Right atrium auricular region (tissue), 2 donors: ENCODE measurements around the gene LCLAT1. TPM values are rescaled to one million over a fixed set of nuclear protein-coding genes. Genes with fewer than 3 reads are reported as not detected.

ENCODE experiments used
- DNase-seq: peaks from one replicate; pipeline ENCODE4 v3.0.0-alpha.2; 2019; ENCODE audit warnings: low spot score
- H3K27ac ChIP-seq, 2 donors: fragments of 200-600 bp; sonication (generic); 1 replicate in 1 of 2; 2 replicates in 1 of 2; pipeline ENCODE4 v1.5.1; 2016 to 2019
- H3K27me3 ChIP-seq, 2 donors: fragments of 200-600 bp; sonication (generic); one replicate each; pipeline versions ENCODE4 v1.5.1 to v1.6.0; 2017 to 2019
- H3K36me3 ChIP-seq: fragments of 200-600 bp; sonication (generic); one replicate; pipeline ENCODE4 v1.5.1; 2016
- H3K4me1 ChIP-seq, 2 donors: fragments of 200-600 bp; sonication (generic); one replicate each; pipeline versions ENCODE4 v1.5.1 to v1.6.0; 2017 to 2019
- H3K4me3 ChIP-seq, 2 donors: fragments of 200-600 bp; sonication (generic); 1 replicate in 1 of 2; 2 replicates in 1 of 2; pipeline ENCODE4 v1.5.1; 2017 to 2019; ENCODE audit warnings: mild to moderate bottlenecking in 1 of 2, moderate library complexity in 1 of 2
- H3K9me3 ChIP-seq, 2 donors: fragments of 200-600 bp; sonication (generic); one replicate each; pipeline ENCODE4 v1.5.1; 2019
- CTCF ChIP-seq, 2 donors: fragments of 200-600 bp; sonication (generic); IDR thresholded peaks; one replicate each; pipeline ENCODE4 v1.5.1; 2019; ENCODE audit warnings: antibody characterized with exemption in 2 of 2
- total RNA-seq, 2 donors: library from RNA; depleted of rRNA; stranded (reverse); fragments of >200 nt; gene quantifications; one replicate each; pipeline ENCODE4 v1.1.0, GENCODE V29; 2016

The LCLAT1 gene
- total RNA-seq, 2 donors from 2014 or later = 13.2 to 14.3 TPM

DNA sequence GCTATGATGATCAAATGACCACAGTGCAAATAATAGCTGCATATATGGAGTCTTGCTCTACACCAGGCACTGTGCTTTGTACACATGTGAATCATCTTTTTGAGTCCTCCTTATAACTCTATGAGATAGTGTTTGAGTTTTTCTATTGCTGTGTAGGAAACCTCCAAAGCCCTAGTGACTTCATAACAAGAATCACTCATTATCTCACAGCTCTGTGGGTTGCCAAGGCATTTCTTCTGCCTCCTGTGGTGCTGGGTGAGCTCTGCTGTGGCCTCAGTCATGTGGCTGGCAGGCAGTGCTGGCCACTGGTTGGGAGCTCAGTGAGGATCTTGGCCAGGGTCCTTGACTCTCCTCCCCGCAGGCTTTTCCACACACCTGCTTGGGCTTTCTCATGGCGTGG lies 206.8 kb downstream of the LCLAT1 start:
- H3K4me3 ChIP-seq = no peak overlapping the region
- H3K36me3 ChIP-seq = no peaks in the 10 kb centered on the region
- TF ChIP-seq CTCF (IDR thresholded peaks at IDR 0.05) = no peak
- no peak for DNase-seq
- H3K27me3 ChIP-seq = no peaks in the 10 kb centered on the region
- H3K27ac ChIP-seq = no peak overlapping the region
- H3K9me3 ChIP-seq = no peaks in the 10 kb centered on the region
- H3K4me1 ChIP-seq = peaks cover 0 to 7% of the 10 kb centered on the region in 2 donors

DNA sequence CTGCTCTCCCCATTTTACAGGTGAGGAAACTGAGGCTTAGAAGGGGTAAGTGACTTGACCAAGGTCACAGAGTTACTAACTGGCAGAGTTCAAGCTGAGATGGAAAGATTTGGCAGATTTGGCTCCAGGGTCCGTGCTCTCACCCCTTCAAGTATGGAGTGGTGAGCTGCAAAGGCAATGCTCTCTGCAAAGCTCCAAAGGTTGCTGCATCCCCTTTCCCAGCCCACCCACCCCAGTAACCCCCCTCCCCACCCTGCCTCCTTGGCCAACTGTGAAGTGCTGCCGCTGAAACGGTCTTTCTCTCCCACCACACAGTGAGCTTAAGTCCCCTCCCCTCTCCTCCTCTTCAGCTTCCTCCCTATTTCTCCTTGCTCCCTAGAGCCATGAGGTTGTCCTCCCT lies 207.4 kb downstream of the LCLAT1 start:
- Histone ChIP-seq H3K9me3 (no peaks in the 10 kb centered on the region), H3K4me1 (peaks cover 0 to 7% of the 10 kb centered on the region in 2 donors), H3K36me3 (no peaks in the 10 kb centered on the region), H3K4me3 (no peak overlapping the region), H3K27me3 (no peaks in the 10 kb centered on the region), H3K27ac (no peak overlapping the region)
- no peak for DNase-seq
- TF ChIP-seq CTCF (IDR thresholded peaks at IDR 0.05) = no peak

GRCh38 chr2:30655211-30655610 lies 208.2 kb downstream of the LCLAT1 start:
- no peak for TF ChIP-seq CTCF (IDR thresholded peaks at IDR 0.05)
- Histone ChIP-seq H3K27ac (no peak overlapping the region), H3K27me3 (no peaks in the 10 kb centered on the region), H3K9me3 (no peaks in the 10 kb centered on the region), H3K4me1 (peaks cover 0 to 7% of the 10 kb centered on the region in 2 donors), H3K36me3 (no peaks in the 10 kb centered on the region), H3K4me3 (no peak overlapping the region)
- DNase-seq = no peak

GRCh38 chr2:30655660-30656059 lies 208.6 kb downstream of the LCLAT1 start:
- Histone ChIP-seq H3K27me3 (no peaks in the 10 kb centered on the region), H3K4me3 (no peak overlapping the region), H3K27ac (no peak overlapping the region), H3K9me3 (no peaks in the 10 kb centered on the region), H3K4me1 (peaks cover 0 to 7% of the 10 kb centered on the region in 2 donors), H3K36me3 (no peaks in the 10 kb centered on the region)
- TF ChIP-seq CTCF (IDR thresholded peaks at IDR 0.05) = no peak
- DNase-seq = no peak

GRCh38 chr2:30656079-30656478 lies 209.0 kb downstream of the LCLAT1 start:
- H3K9me3 ChIP-seq = no peaks in the 10 kb centered on the region
- no peak for TF ChIP-seq CTCF (IDR thresholded peaks at IDR 0.05)
- H3K27ac ChIP-seq = no peak overlapping the region

More at GRCh38 chr2:30656079-30656478, 209.0 kb downstream of the LCLAT1 start:
- no peaks in the 10 kb centered on the region for H3K27me3 ChIP-seq
- no peaks in the 10 kb centered on the region for H3K36me3 ChIP-seq
- peaks cover 0 to 7% of the 10 kb centered on the region in 2 donors for H3K4me1 ChIP-seq
- no peak overlapping the region for H3K4me3 ChIP-seq
- DNase-seq = no peak
